ENCODE results near the gene RAD52.

The RAD52 gene

GRCh38 chr12:913919-914698, 35.4 kb downstream of the RAD52 start:
- DNase-seq (ENCODE audit: low spot score) = no peak

DNA sequence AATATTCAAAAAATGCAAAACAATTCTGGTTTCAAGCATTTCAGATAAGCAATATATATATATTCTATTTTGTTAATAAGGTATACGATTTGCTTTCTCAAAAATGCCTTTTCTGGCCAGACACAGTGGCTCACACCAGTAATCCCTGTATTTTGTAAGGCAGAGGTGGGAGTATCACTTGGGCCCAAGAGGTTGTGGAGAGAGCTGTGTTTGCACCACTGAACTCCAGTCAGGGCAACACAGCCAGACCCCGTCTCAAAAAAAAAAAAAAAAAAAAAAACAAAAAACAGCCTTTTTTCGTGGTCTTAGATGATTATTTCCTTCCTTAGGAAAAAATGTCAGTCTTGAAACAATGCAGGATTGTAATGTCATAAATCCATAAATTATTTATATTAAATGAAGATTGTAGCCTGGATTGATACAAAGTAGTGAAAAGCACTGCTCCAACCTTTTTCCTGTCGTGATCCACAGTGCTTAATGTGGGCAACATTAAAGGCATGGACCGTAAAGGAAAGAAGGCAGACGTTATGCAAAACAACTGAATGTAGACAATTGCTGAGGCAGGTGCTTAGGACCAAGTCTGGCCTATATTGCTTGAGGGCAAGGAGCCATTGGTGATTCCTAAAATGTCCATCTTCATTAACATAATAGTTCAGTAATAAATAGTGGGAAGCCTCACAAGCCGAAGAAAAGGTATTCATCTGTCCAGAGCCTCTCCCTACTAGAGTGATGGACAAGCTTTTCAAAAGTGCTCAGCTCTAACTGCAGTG, 36.8 kb downstream of the RAD52 start:
- no peak for DNase-seq (ENCODE audit: low spot score)

DNA sequence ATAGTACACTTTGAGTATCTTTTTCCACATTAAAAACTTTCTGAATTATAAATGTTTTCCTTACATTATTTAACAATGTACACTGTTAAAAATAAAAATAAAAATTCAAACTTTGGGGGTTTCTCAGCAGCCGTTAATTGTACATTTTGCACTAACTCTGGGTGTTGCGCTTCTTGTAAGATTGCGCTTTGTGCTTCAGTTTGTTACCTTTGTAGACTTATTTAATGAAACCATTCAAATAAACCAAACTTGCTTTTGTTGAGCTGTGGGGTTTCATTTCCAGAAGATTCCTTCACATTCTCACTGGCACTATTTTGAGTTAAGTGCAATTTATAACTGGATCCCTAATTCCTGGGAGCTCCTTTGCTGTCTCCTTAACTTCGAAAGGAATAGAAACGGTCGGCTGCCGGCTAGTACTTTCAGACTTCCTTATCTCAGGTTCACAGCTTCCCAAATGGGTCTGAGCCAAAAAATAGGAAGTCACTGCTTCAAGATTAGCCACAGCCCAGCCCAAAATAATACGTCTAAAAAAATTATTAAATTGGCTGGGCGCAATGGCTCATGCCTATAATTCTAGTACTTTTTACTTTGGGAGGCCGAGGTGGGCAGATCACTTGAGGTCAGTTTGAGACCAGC, 38.2 kb downstream of the RAD52 start:
- no peak for DNase-seq (ENCODE audit: low spot score)

GRCh38 chr12:910416-910815, 39.1 kb downstream of the RAD52 start:
- DNase-seq (ENCODE audit: low spot score) = no peak

DNA sequence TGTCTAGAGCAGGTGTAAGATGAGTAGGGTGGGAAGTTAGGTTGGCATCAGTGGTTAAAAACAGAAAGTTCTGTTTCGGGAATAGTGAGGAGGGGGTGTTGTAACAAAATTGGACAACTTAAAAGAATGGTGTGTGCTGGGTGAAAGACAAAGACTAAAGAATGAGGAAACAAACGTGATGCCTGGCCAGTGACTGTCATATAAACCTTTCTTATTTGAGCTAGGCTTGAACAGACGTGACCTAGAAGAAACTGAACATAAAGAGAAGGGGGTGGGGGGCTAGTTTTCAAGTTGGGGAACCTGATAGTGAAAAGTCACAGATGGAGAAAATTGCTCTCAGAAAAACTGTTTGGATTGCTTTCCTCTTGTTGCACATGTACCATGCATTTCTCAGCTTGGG, 39.6 kb downstream of the RAD52 start:
- DNase-seq (ENCODE audit: low spot score) = no peak

GRCh38 chr12:907413-908185, 41.9 kb downstream of the RAD52 start:
- DNase-seq (ENCODE audit: low spot score) = no peak

GRCh38 chr12:906062-906585, 43.4 kb downstream of the RAD52 start:
- DNase-seq (ENCODE audit: low spot score) = no peak

DNA sequence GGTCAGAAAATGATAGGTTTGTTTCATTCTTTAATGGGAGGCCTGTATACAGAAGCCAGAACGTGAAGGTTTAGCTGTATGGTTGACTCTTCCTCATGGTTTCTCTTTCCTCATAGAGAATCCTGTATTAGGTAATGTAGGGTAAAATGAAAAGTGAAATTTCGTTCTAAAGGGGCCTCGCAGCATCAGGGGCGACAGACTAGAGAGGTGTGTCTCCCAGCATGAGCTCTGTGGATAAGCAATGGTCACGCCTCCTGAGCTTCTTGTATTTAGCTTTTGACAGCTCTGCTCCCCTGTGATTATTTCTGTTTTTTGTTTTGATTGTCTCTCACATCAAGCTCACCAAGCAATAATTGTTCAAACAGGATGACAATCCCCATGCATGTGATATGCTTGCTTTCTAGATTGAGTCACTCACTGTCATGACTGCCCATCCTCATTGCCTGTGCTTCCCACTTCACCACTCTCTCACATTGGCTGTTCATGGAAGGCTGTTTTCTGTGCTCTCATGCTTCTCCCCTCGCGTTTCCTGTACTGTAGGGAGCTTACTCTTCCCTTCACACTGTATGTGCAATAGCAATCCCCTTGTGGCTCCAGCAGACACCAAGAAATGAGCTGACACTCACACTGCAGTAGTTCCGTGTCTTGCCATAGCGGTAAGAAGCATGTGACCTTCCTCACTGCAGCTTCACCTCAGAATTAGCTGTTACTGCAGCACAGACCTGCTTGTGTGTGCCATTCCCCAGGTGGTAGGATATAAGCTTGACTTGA, 44.0 kb downstream of the RAD52 start:
- no peak for DNase-seq (ENCODE audit: low spot score)

DNA sequence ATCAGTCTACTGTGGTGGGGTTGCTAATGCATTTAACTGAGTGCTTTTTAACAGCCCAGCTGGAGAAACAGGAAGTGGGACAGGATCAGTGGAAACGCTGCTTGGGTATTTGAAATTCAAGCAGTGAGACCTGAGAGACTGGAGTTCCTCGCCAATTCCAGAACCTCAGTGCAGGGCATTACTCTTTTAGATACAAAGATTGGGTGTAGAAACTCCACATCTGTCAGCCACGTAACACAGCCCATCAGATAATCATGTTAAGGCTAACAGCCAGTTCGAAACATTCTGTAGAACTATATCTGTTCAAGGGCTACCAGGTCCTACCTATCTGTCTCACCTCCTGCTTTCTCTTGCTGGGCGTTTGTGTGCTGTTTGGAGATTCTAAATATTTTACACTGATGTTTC, 45.5 kb downstream of the RAD52 start:
- no peak for DNase-seq (ENCODE audit: low spot score)

- DNase-seq (ENCODE audit: low spot score) = no peak
Measured at GRCh38 chr12:903055-903454, 46.4 kb downstream of the RAD52 start.

- no peak for DNase-seq (ENCODE audit: low spot score)
Measured at GRCh38 chr12:902581-902980, 46.9 kb downstream of the RAD52 start.

DNA sequence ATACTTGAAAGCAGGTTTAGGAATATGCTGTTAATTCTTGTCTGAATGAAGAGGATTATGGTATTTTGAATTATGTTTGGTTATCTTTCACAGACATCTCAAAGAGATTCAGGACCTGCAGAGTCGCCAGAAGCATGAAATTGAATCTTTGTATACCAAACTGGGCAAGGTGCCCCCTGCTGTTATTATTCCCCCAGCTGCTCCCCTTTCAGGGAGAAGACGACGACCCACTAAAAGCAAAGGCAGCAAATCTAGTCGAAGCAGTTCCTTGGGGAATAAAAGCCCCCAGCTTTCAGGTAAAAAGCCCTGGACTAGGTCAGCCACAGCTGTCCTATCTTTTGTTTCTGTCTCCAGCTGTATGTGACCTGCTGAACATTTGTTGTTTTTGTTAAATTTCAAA, 52.1 kb downstream of the RAD52 start:
- no peak for DNase-seq (ENCODE audit: low spot score)

DNA sequence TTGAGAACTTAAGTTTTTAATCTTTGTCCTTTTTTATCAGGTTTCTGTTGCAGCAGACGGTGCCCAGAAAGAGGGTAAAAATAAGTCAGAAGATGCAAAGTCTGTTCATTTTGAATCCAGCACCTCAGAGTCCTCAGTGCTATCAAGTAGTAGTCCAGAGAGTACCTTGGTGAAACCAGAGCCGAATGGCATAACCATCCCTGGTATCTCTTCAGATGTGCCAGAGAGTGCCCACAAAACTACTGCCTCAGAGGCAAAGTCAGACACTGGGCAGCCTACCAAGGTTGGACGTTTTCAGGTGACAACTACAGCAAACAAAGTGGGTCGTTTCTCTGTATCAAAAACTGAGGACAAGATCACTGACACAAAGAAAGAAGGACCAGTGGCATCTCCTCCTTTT, 53.5 kb downstream of the RAD52 start:
- no peak for DNase-seq (ENCODE audit: low spot score)

GRCh38 chr12:894226-894625, 55.3 kb downstream of the RAD52 start:
- no peak for DNase-seq (ENCODE audit: low spot score)

DNA sequence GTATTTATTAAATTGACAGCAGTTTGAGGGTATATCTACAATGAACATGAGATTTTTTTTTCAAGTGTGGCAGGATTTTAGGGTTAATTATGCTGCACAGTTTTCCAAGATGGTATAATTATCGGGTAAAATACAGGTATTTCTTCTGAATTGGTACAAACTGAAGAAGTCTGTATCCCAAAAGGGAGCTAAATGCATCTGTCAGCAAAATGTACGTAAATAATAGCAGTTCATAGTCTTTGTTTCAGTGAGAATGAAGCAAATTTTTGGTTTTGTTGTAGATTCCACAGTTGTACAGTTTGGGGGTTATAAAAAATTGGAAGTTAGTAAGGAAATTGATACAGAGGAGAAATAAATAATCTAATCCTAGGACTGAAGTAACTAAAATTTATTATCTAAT, 63.3 kb downstream of the RAD52 start:
- DNase-seq (ENCODE audit: low spot score) = no peak

DNA sequence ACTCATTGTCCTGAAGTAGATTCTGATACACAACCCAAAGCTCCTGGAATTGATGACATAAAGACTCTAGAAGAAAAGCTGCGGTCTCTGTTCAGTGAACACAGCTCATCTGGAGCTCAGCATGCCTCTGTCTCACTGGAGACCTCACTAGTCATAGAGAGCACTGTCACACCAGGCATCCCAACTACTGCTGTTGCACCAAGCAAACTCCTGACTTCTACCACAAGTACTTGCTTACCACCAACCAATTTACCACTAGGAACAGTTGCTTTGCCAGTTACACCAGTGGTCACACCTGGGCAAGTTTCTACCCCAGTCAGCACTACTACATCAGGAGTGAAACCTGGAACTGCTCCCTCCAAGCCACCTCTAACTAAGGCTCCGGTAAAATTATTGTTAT, 63.8 kb downstream of the RAD52 start:
- no peak for DNase-seq (ENCODE audit: low spot score)

DNA sequence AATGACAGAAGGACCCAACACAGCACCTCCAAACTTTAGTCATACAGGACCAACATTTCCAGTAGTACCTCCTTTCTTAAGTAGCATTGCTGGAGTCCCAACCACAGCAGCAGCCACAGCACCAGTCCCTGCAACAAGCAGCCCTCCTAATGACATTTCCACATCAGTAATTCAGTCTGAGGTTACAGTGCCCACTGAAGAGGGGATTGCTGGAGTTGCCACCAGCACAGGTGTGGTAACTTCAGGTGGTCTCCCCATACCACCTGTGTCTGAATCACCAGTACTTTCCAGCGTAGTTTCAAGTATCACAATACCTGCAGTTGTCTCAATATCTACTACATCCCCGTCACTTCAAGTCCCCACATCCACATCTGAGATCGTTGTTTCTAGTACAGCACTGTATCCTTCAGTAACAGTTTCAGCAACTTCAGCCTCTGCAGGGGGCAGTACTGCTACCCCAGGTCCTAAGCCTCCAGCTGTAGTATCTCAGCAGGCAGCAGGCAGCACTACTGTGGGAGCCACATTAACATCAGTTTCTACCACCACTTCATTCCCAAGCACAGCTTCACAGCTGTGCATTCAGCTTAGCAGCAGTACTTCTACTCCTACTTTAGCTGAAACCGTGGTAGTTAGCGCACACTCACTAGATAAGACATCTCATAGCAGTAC, 64.6 kb downstream of the RAD52 start:
- no peak for DNase-seq (ENCODE audit: low spot score)

- no peak for DNase-seq (ENCODE audit: low spot score)
Measured at GRCh38 chr12:880656-881055, 68.8 kb downstream of the RAD52 start.

DNA sequence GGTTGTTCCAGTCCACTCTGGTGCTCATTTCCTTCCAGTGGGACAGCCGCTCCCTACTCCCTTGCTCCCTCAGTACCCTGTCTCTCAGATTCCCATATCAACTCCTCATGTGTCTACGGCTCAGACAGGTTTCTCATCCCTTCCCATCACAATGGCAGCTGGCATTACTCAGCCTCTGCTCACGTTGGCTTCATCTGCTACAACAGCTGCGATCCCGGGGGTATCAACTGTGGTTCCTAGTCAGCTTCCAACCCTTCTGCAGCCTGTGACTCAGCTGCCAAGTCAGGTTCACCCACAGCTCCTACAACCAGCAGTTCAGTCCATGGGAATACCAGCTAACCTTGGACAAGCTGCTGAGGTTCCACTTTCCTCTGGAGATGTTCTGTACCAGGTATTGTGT, 69.9 kb downstream of the RAD52 start:
- no peak for DNase-seq (ENCODE audit: low spot score)

- peak; percentile 15 for DNase-seq (ENCODE audit: low spot score)
Measured at GRCh38 chr12:873954-874353, 75.5 kb downstream of the RAD52 start.

GRCh38 chr12:870378-870777, 79.1 kb downstream of the RAD52 start:
- no peak for DNase-seq (ENCODE audit: low spot score)

Data from activated CD4-positive, alpha-beta T cell treated with anti-CD3 and anti-CD28 coated beads, Interleukin-2, Interleukin-4, amounts not matched to agents 100 ng/mL and 50 ng/mL, durations not matched to agents 16 hours and 8 hours (primary cell).